AG09319 (cell line): ENCODE data around the gene NFIX.

Source experiments
- DNase-seq: peaks from one replicate; pipeline ENCODE4 v3.0.0-alpha.2; 2010; ENCODE audit warnings: low read depth; ENCODE audit errors: extremely low read depth
- CTCF ChIP-seq: IDR thresholded peaks from 2 replicates; pipeline ENCODE4 v1.5.1; 2011; ENCODE audit warnings: low read depth, mild to moderate bottlenecking, inconsistent platforms, low read length, moderate library complexity

Gene NFIX

GRCh38 chr19:13097463-13098258 is 102.4 kb downstream of the NFIX start:
- TF ChIP-seq CTCF, result no peak
- no peak for DNase-seq

DNA sequence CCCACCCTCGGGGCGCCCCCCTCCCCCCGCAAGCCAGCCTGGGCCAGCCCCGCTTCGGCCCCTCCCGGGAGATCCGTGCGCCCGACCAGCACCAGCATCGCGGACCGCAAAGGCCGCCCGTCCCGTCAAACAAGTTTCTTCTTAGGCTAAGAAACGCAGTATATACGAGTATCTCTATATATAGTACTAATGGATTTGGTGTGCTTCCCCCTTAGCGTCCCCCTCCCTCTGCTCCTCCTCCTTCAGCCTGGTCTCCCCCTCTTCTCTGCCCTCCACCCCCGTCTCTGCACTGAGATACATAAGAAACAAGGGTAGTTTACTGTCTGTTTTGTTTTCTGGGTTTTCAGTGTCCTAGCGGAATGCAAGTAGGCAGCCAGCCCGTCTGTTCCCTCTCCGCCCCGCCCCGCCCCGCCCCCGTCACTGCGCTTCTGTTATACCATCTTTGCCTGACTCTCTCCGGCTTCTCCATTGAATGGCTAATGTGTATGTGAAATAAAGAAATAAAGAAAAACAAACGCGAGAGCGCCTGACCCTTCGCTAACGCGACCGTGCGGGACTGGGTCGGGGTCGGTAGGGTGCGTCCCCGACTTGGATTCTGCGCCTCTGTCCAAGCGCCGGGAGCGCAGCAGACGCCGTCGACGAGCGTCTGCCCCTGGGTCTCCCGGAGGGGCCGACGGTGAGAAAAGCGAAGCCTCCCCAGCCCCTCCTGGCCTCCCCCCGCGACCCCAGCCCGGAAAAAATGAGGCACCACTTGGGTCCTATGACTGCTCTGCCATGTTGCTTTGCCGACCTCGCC is 103.2 kb downstream of the NFIX start:
- no peak for TF ChIP-seq CTCF
- no peak for DNase-seq

GRCh38 chr19:13099073-13099999 is 104.1 kb downstream of the NFIX start:
- DNase-seq, result no peak
- TF ChIP-seq CTCF, result no peak

- no peak for TF ChIP-seq CTCF
- no peak for DNase-seq
Observed at GRCh38 chr19:13100031-13100588, 104.8 kb downstream of the NFIX start.

- no peak for DNase-seq
- peak; percentile 23 for TF ChIP-seq CTCF
Observed at GRCh38 chr19:13100841-13101589, 105.7 kb downstream of the NFIX start.

GRCh38 chr19:13101590-13102415 is 106.5 kb downstream of the NFIX start:
- TF ChIP-seq CTCF, result no peak

More at GRCh38 chr19:13101590-13102415, 106.5 kb downstream of the NFIX start:
- DNase-seq, result no peak
